Stomach (tissue), 4 donors: ENCODE measurements around the gene AGBL4.

Experiments used
- CTCF ChIP-seq, 7 experiments: fragments of 450-650 bp in 4 of 7; fragments of 200-600 bp in 3 of 7; sonication (generic) in 3 of 7; IDR thresholded peaks; one replicate each; pipeline ENCODE4 v1.5.1; 2016 to 2019; ENCODE audit warnings: antibody characterized with exemption in 7 of 7, control low read depth in 2 of 7, mild to moderate bottlenecking in 1 of 7
- EP300 ChIP-seq: sonication (generic); formaldehyde crosslinking; IDR thresholded peaks from one replicate; pipeline ENCODE4 v1.6.1; 2017; ENCODE audit warnings: antibody characterized with exemption
- POLR2A ChIP-seq, 4 donors: fragments of 450-650 bp; IDR thresholded peaks; one replicate each; pipeline ENCODE4 v1.6.1; 2016; ENCODE audit warnings: antibody characterized with exemption in 4 of 4, control low read depth in 2 of 4, mild to moderate bottlenecking in 1 of 4, moderate library complexity in 1 of 4
- POLR2AphosphoS5 ChIP-seq, 3 donors: sonication (generic); formaldehyde crosslinking; IDR thresholded peaks; one replicate each; pipeline ENCODE4 v1.6.1; 2016; ENCODE audit warnings: antibody characterized with exemption in 3 of 3

GRCh38 chr1:48608882-48609281, 1414.9 kb downstream of the AGBL4 start:
- no peak for TF ChIP-seq CTCF (IDR thresholded peaks at IDR 0.05)
- TF ChIP-seq EP300 = no peak
- TF ChIP-seq POLR2AphosphoS5 (IDR thresholded peaks at IDR 0.05) = no peak
- TF ChIP-seq POLR2A (IDR thresholded peaks at IDR 0.05) = no peak
